HL-60/S4 treated with phorbol 12-myristate 13-acetate at 8.2 ng/mL for 4 days and 3 days (cell line): ENCODE results near the gene TDRD12.

Experiments used
- in situ Hi-C: fragments of 300-500 bp; cut with MboI; formaldehyde crosslinking; loops from 2 replicates; pipeline ENCODE4 v1.15.0; 2022; ENCODE audit warnings: low sequenced_read_pairs

TDRD12 gene

GRCh38 chr19:32808236-32808635 lies 88.7 kb downstream of the TDRD12 start:
- in situ Hi-C loops = no loop called here

- in situ Hi-C loops = no loop called here
These were observed 89.7 kb downstream of the TDRD12 start for GRCh38 chr19:32809254-32809653.

- in situ Hi-C loops = no loop called here
These were observed 90.2 kb downstream of the TDRD12 start for GRCh38 chr19:32809754-32810153.

- in situ Hi-C loops = no loop called here
These were observed 90.9 kb downstream of the TDRD12 start for GRCh38 chr19:32810452-32810851.

DNA sequence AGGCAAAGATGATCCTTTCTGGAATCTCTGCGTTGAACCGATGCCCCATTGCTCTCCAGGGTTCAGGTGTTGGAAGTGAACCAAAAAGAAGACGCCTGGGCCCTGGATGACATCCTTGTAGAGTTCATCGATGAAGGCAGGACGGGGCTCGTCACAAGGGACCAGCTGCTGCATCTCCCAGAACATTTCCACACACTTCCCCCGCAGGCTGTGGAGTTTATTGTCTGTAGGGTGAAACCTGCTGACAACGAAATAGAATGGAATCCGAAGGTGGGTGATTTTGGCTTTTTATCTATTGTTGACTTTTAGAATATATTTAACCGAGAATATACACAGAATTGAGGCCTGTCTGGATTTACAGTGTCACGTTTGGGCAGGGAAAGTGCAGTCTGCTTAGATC lies 91.6 kb downstream of the TDRD12 start:
- in situ Hi-C loops = no loop called here

DNA sequence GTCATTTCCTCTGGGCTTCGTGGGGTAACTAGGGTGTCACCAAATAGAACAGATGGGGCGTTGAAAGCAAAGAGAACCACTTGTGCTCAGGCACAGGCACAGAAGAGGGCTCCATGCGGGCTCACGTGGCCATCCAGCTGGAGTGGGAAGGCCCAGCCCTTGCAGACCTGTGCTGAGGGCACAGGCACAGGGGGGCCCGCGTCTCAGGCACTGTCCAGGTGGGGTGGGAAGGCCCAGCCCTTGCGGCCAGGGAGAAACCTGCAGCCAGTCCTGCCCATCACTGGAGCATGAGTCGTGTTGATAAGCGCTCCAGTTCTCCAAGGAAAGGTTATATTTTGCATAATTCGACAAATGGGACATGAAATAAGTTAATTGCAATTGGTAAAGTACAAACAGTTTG lies 92.5 kb downstream of the TDRD12 start:
- in situ Hi-C loops = no loop called here

DNA sequence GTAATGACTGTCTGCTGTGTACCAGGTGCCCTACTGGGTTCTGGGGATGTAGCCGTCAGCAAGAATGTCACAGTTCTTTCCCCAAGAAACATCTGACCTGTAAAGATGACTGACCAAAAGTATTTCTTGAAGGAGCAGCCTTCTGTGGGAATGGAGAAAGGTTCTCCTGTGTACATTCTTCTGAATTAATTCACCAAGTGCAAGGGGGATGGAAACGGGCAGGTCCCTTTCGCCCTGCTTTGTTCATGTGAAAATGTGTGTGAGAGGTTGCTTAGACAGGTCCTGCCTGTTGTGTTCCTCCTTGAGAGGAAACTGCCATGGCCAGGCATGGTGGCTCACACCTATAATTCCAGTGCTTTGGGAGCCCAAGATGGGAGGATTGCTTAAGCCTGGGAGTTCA lies 93.0 kb downstream of the TDRD12 start:
- in situ Hi-C loops = no loop called here

GRCh38 chr19:32813862-32814425 lies 94.4 kb downstream of the TDRD12 start:
- in situ Hi-C loops = no loop called here

DNA sequence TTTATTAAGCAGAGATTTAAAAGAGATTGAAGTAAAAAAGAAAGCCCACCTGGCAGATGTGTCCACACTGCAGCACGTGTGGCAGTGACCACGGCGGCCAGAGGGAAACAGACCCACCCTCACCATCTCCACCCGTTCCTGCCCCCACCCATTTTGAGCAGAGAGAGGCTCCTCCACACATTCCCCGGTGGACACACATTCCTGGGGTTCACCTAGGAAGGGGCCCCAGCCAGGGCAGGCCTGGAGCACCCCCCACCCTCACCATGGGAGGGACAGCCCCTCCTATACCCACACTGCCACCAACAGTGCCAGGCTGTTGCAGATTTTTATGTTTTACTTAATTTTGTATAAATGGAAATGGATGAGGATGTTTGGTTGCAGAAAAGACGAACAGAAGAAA lies 95.1 kb downstream of the TDRD12 start:
- in situ Hi-C loops = no loop called here

- in situ Hi-C loops = no loop called here
These were observed 97.1 kb downstream of the TDRD12 start for GRCh38 chr19:32816555-32817099.

DNA sequence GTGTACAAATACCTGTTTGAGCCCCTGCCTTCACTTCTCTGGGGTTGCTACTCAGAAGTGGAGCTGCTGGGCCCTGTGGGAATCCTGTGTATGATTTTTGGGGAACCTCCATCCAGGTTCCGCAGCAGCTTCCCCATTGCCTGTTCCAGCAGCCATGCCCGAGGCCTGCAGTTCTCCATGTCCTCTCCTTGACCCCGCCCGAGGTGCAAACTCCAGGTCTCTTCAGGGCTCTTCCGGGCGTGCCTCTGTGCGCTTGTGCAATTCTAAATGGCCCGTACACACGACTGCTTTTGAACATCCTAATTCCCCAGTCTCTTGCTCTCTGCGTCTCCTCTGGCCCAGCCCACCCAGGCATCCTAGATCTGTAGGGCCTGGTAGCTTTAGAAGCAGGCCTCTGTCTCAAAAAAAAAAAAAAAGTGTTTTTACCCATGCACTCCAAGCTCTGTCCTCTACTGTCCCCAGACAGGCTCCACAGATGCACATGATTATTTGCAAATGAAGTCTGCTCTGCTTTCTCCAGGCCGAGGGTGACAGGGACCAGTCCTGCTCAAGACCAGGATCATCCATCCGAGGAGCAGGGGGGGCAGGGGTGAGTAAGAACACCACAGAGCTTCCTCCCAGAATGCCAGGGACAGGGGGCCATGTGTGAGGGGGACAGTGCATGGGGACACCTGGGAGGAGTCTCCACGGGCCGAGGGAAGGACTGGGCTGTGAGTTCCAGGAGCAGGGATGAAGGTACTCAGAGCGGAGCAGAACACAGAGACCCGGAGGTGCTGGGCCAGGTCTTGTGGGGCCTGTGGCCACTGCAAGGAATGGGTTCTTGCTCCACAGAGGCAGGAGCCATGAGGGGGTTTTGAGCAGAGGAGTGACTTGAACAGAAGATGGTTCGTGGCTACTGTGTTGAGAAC lies 98.3 kb downstream of the TDRD12 start:
- in situ Hi-C loops = no loop called here

DNA sequence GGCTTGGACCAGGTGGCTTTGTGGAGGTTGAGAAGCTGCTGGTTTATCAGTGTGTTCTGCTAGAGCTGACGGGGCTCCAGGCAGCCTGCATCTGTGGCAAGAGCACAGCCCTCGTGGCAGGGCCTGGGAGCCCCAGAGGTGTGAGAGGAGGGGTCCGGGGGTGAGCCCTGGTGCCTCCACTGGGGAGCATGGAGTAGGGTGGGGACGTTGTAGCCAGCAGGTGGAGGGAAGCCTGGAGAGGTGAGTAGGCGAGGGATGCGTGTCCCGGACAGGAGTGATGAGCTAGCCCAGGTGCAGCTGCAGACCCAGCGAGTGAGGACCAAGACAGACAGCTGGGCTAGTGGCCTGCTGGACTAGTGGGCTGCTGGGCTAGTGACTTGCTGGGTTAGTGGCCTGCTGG lies 99.0 kb downstream of the TDRD12 start:
- in situ Hi-C loops = no loop called here

DNA sequence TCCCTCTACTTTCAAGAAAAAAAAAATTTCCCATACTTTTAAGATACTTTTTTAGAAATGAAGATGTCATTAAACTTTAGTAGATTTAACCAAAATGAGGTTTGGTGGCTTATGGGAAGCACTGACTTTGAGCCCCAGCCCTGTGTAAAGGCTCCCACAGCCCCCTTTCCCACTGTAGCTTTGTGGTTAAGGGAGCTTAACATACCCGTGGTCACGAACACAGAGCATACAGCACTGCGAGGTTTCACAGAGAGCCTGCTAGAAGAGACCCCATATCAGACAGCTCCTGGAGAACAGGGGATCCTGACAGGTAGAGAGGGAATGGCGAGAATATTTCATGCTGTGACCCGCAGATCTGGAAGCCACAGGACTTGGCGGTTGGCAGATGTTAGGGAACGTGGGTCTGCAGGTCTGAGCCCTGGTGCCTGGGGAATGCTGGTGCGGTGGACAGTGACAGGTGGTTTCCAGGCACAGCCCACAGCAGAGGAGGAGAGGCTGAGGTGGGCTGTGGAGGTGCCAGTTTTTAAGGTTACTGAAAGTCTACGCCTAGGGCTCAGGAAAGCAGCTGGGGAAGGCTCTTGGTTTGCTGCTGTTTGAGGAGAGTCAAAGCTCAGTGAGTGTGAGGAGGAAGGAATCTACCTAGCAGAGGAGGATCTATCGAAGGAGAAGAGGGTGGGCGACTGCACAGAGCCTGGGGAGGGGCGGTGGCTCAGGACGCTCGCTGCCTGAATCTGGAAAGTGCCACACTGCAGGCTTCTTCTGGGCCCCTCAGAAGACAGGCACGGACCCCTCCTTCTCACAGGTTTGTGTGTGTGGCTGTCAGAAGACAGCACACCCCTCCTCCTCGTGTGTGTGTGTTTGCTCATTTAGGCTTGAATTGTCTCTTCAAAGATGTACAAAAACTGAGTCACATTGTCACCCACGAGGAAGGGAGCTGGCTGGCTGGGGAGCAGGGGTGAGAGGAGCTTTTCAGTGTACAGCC lies 100.1 kb downstream of the TDRD12 start:
- in situ Hi-C loops = no loop called here

- in situ Hi-C loops = no loop called here
These were observed 103.6 kb downstream of the TDRD12 start for GRCh38 chr19:32822916-32823746.

GRCh38 chr19:32823747-32824102 lies 104.2 kb downstream of the TDRD12 start:
- in situ Hi-C loops = no loop called here

DNA sequence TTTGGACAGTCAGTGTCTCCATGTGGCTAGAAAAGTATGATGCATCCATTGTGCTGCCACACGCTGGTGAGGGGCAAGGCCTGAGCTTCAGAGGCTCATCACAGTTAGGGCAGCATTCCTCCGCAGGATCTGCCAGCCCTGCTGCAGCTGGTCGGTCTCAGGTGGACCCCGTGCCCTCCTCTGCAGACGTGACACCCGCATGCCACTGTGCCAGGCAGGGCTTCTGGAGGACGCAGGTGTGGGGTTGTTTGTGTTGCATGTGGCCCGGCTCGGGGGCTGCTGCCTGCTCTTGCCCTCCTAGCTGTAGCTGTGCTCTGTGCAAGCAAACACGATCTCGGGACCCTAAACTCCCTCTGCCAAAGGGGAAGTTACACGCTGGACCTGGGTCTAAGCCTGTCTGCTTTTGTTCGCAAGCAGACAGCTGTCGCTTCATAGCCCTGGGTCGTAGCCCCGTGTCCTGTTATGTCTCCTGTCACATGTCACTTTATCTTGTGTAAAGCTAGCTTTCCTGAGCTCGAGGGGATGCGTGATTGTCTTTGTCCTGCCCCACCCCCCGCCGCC lies 104.7 kb downstream of the TDRD12 start:
- in situ Hi-C loops = no loop called here

GRCh38 chr19:32824916-32825608 lies 105.5 kb downstream of the TDRD12 start:
- in situ Hi-C loops = no loop called here

DNA sequence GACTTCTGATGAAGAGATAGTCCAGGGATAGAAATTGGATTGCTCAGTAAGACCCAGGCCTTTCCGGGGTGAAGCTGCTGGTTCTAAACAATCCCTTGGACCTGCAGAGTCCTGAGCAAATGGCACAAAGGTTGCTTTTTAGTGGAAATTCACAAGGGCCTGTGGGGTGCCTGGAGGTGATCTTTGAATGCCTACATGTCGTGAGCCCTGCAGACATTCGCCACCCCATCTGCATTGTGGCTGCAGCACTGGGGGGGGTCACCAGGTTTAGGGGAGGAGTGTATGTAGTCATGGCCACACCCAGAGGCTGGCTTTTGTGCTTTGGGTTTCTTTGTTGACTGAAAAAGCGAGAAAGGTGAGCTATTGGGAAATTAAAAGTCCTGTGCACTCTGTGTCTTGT lies 108.6 kb downstream of the TDRD12 start:
- in situ Hi-C loops = no loop called here

GRCh38 chr19:32828643-32829344 lies 109.2 kb downstream of the TDRD12 start:
- in situ Hi-C loops = no loop called here
